Daoy (cell line): Measurements from ENCODE around the gene MDN1. TPM values are rescaled to one million over a fixed set of nuclear protein-coding genes. Genes with fewer than 3 reads are reported as not detected.
"Not testable (repeated sequence)": the region's sequence is repeated elsewhere in the genome, so short reads cannot be mapped to it uniquely, and the experiment has no call there.

Experiments
- DNase-seq: peaks from one replicate; pipeline ENCODE4 v3.0.0-alpha.2; 2015; ENCODE audit warnings: low read depth
- total RNA-seq: library from RNA; depleted of rRNA; stranded (reverse); fragments of >200 nt; shearing (Covaris generic); gene quantifications from 2 replicates; pipeline ENCODE4 v1.2.3, GENCODE V29; 2014

The MDN1 gene
- total RNA-seq, 1 experiment from 2014 or later, result 18.2 TPM

DNA sequence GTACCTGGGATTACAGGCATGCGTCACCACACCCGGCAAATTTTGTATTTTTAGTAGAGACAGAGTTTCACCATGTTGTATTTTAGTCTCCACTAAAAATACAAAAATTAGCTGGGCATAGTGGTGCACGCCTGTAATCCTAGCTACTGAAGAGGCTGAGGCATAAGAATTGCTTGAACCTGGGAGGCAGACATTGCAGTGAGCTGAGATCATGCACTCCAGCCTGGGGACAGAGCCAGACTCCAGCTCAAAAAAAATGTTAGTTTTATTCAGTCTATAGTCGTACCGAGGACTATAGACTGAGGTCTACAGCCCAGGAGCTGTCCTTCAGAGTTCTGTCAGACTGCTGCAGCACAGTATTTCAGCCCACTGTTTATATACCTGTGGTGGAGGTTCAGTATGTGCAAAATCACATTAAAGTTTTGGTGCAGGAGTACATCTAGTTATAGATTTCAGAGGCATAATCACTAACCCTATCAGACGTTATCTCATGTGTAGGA, 6.5 kb upstream of the MDN1 start:
- peak; percentile 63 for DNase-seq

- no peak for DNase-seq
Measured at GRCh38 chr6:89818977-89819335, 638 bp downstream of the MDN1 start.

DNA sequence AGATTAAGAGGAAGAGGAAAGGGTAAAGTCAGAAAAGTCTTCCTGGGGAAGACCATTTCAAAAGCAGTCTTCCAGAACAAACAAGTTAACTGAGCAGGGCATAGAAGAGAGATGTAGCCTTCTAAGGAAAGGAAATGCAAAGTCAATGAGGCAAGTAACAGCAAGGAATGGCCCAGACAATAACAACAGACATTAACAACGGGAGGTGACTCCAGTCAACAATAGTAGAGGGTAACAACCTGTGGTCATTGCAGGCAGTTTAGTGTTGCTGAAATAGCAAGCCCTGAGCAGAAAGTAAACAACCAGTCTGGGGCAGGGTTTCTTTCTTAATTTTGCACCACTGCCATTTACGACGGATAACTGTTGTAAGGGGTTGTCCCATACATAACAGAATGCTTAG, 2.1 kb downstream of the MDN1 start:
- DNase-seq, result no peak

DNA sequence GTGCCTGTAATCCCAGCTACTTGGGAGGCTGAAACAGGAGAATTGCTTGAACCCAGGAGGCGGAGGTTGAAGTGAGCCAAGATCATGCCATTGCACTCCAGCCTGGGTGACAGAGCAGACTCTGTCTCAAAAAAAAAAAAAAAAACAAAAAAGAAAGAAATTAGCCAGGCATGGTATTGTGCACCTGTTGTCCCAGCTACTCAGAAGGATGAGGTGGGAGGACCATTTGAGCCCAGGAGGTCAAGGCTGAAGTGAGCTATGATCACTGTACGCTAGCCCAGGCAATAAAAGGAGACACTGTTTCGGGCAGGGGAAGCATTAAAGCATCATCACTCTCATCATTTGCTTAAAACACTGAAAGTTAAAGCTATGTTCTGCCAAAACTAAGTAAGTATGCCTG, 6.2 kb downstream of the MDN1 start:
- not testable (repeated sequence) for DNase-seq

GRCh38 chr6:89807581-89807980, 12.0 kb downstream of the MDN1 start:
- no peak for DNase-seq

- DNase-seq, result no peak
Measured at GRCh38 chr6:89805814-89806371, 13.7 kb downstream of the MDN1 start.

- DNase-seq, result no peak
Measured at GRCh38 chr6:89803271-89803670, 16.3 kb downstream of the MDN1 start.

- no peak for DNase-seq
Measured at GRCh38 chr6:89799756-89800155, 19.8 kb downstream of the MDN1 start.

GRCh38 chr6:89799096-89799495, 20.5 kb downstream of the MDN1 start:
- DNase-seq, result no peak

DNA sequence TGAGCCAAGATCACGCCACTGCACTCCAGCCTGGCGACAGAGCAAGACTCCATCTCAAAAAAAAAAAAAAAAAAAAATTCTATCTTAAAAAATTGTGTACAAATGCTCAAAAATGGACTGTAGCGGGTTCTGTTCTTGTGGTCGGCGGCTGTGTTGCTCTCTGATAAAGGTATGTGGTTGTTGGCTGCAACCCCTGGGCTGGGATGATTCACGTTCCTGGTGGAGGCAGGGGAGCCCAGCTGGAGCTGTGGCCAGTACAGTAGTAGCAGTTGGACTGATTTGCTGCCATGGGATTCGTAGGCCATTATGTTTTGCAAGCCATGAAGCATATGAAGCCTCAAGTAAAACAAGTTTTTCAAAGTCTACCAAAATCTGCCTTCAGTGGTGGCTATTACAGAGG, 22.3 kb downstream of the MDN1 start:
- peak; percentile 83 for DNase-seq

GRCh38 chr6:89794324-89794723, 25.3 kb downstream of the MDN1 start:
- DNase-seq, result no peak

- peak; percentile 25 for DNase-seq
Measured at GRCh38 chr6:89793586-89793985, 26.0 kb downstream of the MDN1 start.

GRCh38 chr6:89792881-89793280, 26.7 kb downstream of the MDN1 start:
- peak; percentile 4 for DNase-seq

DNA sequence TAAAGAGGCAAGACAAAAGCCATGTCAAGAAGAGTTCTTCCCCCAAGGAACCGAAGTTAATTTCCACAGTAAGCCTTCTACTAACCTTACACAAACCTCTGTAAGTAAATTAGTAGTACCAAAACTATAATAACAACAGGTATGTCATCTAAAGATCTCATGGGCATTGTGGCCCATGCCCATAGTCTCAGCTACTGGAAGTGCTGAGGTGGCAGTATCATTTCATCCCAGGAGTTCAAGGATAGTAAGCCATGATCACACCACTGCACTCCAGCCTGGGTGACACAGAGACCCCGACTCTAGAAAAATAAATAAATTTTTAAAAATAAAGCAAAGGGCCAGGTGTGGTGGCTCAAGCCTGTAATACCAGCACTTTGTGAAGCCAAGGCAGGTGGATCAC, 29.2 kb downstream of the MDN1 start:
- DNase-seq, result no peak

GRCh38 chr6:89789980-89790379, 29.6 kb downstream of the MDN1 start:
- DNase-seq, result no peak

DNA sequence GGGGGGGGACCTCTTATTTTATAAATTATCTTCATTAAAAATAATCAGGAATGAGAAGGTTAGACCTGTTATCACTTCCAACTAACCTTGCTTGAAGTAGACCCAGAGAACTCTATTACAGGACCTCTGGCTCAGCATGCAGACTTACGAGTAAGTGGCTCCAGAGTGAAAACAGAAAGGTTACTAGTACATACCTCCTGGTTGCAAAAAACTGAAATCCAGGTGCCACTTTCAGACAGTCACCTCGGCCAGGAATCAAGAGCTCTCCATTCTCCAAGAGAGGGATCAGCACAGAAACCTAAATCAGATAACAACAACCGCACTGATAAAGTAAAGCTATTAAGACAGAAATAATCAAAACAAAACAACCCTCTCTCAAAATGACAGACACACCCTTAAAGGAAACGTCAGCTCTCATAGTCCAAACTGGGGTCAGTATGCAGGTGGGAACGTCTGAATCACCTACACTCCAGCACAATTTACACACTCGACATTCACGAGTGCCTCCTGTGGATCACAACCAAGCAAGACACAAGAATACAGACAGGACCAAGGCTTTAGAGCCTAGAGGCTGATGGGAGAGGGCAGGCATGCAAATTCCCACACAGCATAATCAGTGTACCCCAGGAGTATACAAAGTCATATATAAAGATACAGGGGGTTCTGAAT, 31.8 kb downstream of the MDN1 start:
- DNase-seq, result no peak

- DNase-seq, result no peak
Measured at GRCh38 chr6:89786970-89787369, 32.6 kb downstream of the MDN1 start.

- DNase-seq, result no peak
Measured at GRCh38 chr6:89784838-89785237, 34.8 kb downstream of the MDN1 start.

GRCh38 chr6:89783293-89783692, 36.3 kb downstream of the MDN1 start:
- DNase-seq, result not testable (repeated sequence)

- no peak for DNase-seq
Measured at GRCh38 chr6:89782222-89782621, 37.4 kb downstream of the MDN1 start.

- DNase-seq, result no peak
Measured at GRCh38 chr6:89781070-89782034, 38.2 kb downstream of the MDN1 start.

DNA sequence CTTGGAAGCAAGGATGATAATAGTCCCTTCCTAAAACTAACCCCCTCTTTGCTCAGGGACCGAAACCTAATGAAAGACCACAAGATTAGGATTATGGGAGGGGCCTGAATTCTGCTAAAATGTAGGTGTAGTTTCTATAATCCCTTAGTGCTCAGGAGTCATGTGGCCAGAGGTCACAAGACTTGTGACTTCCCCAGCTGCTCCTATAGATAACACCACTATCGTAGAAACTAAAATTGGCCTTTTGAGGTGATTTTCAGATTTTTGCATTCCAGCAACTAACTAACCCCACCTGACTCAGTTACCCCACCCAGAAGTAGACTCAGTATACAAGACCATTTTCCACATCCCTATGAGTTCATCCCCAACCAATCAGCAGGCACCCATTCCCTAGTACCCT, 42.1 kb downstream of the MDN1 start:
- DNase-seq, result no peak
